Measurements from ENCODE around the gene CDKAL1.

DNA sequence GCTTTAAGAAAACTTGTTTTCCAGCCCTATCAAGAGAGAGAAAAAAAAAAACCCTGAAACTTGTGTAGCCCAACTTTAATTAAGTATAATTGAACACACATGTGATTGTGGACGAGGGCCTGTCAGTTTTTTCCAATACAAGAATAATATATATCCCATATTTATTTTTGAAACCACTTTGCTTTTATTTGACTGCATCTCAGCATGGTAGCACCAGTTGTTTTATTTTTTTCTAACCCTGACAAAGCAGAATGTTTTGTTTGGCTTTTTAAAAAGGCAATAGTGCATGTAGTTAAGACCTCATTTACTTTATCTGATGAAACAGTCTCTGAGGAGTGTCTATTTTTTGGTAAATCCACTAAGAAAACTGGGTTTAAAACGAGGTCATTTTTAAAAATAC lies 257.7 kb downstream of the CDKAL1 start:
- TF ChIP-seq, protein P1, sequence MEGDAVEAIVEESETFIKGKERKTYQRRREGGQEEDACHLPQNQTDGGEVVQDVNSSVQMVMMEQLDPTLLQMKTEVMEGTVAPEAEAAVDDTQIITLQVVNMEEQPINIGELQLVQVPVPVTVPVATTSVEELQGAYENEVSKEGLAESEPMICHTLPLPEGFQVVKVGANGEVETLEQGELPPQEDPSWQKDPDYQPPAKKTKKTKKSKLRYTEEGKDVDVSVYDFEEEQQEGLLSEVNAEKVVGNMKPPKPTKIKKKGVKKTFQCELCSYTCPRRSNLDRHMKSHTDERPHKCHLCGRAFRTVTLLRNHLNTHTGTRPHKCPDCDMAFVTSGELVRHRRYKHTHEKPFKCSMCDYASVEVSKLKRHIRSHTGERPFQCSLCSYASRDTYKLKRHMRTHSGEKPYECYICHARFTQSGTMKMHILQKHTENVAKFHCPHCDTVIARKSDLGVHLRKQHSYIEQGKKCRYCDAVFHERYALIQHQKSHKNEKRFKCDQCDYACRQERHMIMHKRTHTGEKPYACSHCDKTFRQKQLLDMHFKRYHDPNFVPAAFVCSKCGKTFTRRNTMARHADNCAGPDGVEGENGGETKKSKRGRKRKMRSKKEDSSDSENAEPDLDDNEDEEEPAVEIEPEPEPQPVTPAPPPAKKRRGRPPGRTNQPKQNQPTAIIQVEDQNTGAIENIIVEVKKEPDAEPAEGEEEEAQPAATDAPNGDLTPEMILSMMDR (IDR thresholded peaks at IDR 0.05; ENCODE audit: poor library complexity): no peak
- no peak for TF ChIP-seq EZH2phosphoT487 (IDR thresholded peaks at IDR 0.05; ENCODE audit: low read depth, severe bottlenecking, unreplicated experiment)

All from hepatocyte (in vitro differentiated cells).